ENCODE results near the gene UBXN2A. TPM values are rescaled to one million over a fixed set of nuclear protein-coding genes. Genes with fewer than 3 reads are reported as not detected.
A peak's percentile ranks its signal among the peaks of the same experiment; 100 is the strongest.

The UBXN2A gene
- total and polyA plus RNA-seq, 2 of the 8 experiments (the other 6 are each of a cell fraction or from before 2014, with no cell fraction given): 3.6 to 20.4 TPM

DNA sequence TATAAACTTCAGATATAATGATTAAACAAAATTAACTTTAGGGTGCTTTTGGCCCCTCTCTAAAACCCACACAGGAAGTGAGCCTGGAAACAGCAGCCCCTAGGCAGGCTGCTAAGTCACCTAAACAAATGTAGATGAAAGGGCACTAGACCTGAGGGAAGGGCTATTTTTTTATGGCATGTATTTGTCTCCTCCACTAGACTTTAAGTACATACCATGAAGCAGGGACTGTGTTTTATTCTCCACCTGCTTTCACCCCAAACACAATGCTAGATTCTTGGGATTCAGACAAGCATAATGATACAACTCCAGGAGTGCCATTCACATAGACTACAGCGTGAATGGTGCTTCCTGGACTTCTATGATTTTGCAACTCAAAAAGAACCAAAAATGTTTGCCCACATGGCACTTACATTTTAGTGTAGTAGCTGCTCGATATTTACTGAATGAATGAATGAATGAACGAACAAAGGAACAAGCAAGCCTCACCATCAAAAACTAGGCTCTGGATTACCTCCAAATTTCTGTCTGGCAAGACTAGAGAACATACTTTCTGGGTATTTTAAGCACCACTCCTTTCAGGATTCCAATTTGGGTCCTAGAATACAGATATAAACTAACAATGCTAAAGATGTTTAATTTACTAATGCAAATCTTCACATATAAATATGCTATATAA lies 23.4 kb upstream of the UBXN2A start:
- H4K91ac ChIP-seq (replicated peaks; ENCODE audit: insufficient read length, low read length): no peak overlapping the region
- H3K4me2 ChIP-seq (ENCODE audit: insufficient read depth in 1 of 2, low read depth in 2 of 2, low read length in 2 of 2): no peak overlapping the region
- no peak overlapping the region for H2AFZ ChIP-seq (ENCODE audit: low read length)
- H3K4me3 ChIP-seq (ENCODE audit: extremely low read depth in 1 of 4, insufficient read depth in 2 of 4, low read depth in 3 of 4, low read length in 4 of 4): no peak overlapping the region
- H2AK5ac ChIP-seq (ENCODE audit: low read depth, low read length): peak overlapping the region; percentile 85; the same call in 1 of the 2 replicates
- no peaks in the 10 kb centered on the region; the same call in 1 of the 2 replicates for H3K79me1 ChIP-seq (ENCODE audit: low read depth, low read length)
- H3K23me2 ChIP-seq (ENCODE audit: low read depth, low read length): no peaks in the 10 kb centered on the region
- DNase-seq (ENCODE audit: low read depth in 1 of 2, low spot score in 2 of 2) (no peak), FAIRE-seq (no peak)
- no peak overlapping the region for H4K8ac ChIP-seq (ENCODE audit: extremely low read depth, insufficient read depth, low read length)
- H3K23ac ChIP-seq (ENCODE audit: insufficient read length): no peak overlapping the region
- no peak overlapping the region for H3K56ac ChIP-seq (replicated peaks; ENCODE audit: insufficient read length, low read depth, low read length)
- H3K14ac ChIP-seq (ENCODE audit: insufficient read length): no peak overlapping the region
- 91% methylated on average over 3 of the region's 3 CpGs; no CpG with 5 or more reads in 1 of the 2 experiments for WGBS, 2 experiments (ENCODE audit: extremely low coverage in 1 of 2, insufficient coverage in 1 of 2, insufficient read length in 1 of 2, insufficient replicate concordance in 2 of 2, low coverage in 1 of 2, low lambda C conversion rate in 2 of 2, missing lambda C conversion rate in 1 of 2)
- no peak overlapping the region for H2BK5ac ChIP-seq (ENCODE audit: low read depth, low read length)
- no peak for TF ChIP-seq SUZ12 (IDR thresholded peaks at IDR 0.05; ENCODE audit: low read length)
- no peak for TF ChIP-seq FOSL1 (IDR thresholded peaks at IDR 0.05; ENCODE audit: insufficient read depth, low read depth, low read length)
- no peak for TF ChIP-seq ASH2L (IDR thresholded peaks at IDR 0.05; ENCODE audit: low read length)
- POLR2A ChIA-PET (ENCODE audit: partially characterized antibody): interaction anchor here (2.2 kb wide), 1 partner anchor 10 kb away, joined by 9 read pairs; the partner anchor contains the start of gene ATAD2B
- no peaks in the 10 kb centered on the region for H3K9me3 ChIP-seq (ENCODE audit: insufficient read depth in 2 of 2, low read depth in 1 of 2, low read length in 1 of 2)
- no peak overlapping the region; a peak in 1 of 7 replicates for H3K9ac ChIP-seq (replicated peaks in 1 of 4; ENCODE audit: extremely low read depth in 1 of 4, low read depth in 3 of 4, low read length in 3 of 4)
- no peak overlapping the region for H2BK20ac ChIP-seq (ENCODE audit: low read length)
- H2BK15ac ChIP-seq (ENCODE audit: low read length): peak overlapping the region; percentile 50
- no peak overlapping the region for H2BK120ac ChIP-seq (replicated peaks; ENCODE audit: low read depth, low read length)
- H4K5ac ChIP-seq (ENCODE audit: insufficient read length, low read depth, low read length): no peak overlapping the region
- H2BK12ac ChIP-seq (ENCODE audit: low read depth, low read length): no peak overlapping the region; the same call in 1 of the 2 replicates
- no peaks in the 10 kb centered on the region for H3K27me3 ChIP-seq (replicated peaks in 1 of 4; ENCODE audit: control insufficient read depth in 3 of 4, extremely low read depth in 1 of 4, insufficient read depth in 3 of 4, low read length in 3 of 4)
- CTCF ChIA-PET (ENCODE audit: partially characterized antibody): no interaction called here
- peaks cover 7 to 86% of the 10 kb centered on the region in 2 experiments; a peak in 3 of 4 replicates for H3K79me2 ChIP-seq (ENCODE audit: control insufficient read depth in 1 of 2, insufficient read depth in 2 of 2, low read length in 2 of 2)
- 0 out of 2 replicates have a peak overlapping the region, but pooled peaks have one; percentile 13 for H3K18ac ChIP-seq (ENCODE audit: extremely low read depth, low read length)
- no peak overlapping the region for H3K27ac ChIP-seq (ENCODE audit: low read depth, low read length)
- H3K4ac ChIP-seq (replicated peaks; ENCODE audit: insufficient read length, low read depth, low read length): no peak overlapping the region
- no peaks in the 10 kb centered on the region for H3K36me3 ChIP-seq (ENCODE audit: control insufficient read depth in 2 of 4, insufficient read depth in 4 of 4, low read length in 3 of 4)
- H4K20me1 ChIP-seq (replicated peaks in 1 of 2; ENCODE audit: control insufficient read depth in 1 of 2, insufficient read depth in 2 of 2, low read length in 2 of 2): peaks cover 2 to 3% of the 10 kb centered on the region in 2 experiments
- peaks cover 0 to 5% (median 2%) of the 10 kb centered on the region in 4 experiments; a peak in 4 of 7 replicates for H3K4me1 ChIP-seq (replicated peaks in 1 of 4; ENCODE audit: control insufficient read depth in 3 of 4, insufficient read depth in 4 of 4, low read length in 3 of 4)

Measured in H1 (cell line).